GM19452 (cell line): Measurements from ENCODE around the gene ANKRD20A1.
"Not testable (repeated sequence)": the region's sequence is repeated elsewhere in the genome, so short reads cannot be mapped to it uniquely, and the experiment has no call there.

ENCODE experiments used
- ATAC-seq: cut with Tn5 transposase; IDR thresholded peaks from one replicate; pipeline ENCODE4 v1.9.1; 2021; ENCODE audit not compliant: unreplicated experiment

ANKRD20A1 gene

GRCh38 chr9:67858871-67859270 lies at the start of gene ANKRD20A1:
Gene ANKRD20A1, plus strand, starts transcription at chr9:67858931. Its CDS starts 496 bp downstream, at chr9:67859427.
- ATAC-seq = not testable (repeated sequence)

GRCh38 chr9:67832088-67832487 lies 26.6 kb upstream of the ANKRD20A1 start:
- ATAC-seq = not testable (repeated sequence)
